ENCODE results near the gene XRCC3. TPM values are rescaled to one million over a fixed set of nuclear protein-coding genes. Genes with fewer than 3 reads are reported as not detected.

Gene XRCC3
- polyA plus RNA-seq, 3 donors, result 0.66 to 8.1 (median 2.0) TPM

- H3K9ac ChIP-seq (ENCODE audit: insufficient read depth, low read length, poor library complexity, severe bottlenecking), result no peak overlapping the region
- H3K9me3 ChIP-seq (replicated peaks in 1 of 2; ENCODE audit: control insufficient read depth in 1 of 2, insufficient read depth in 1 of 2, low read length in 2 of 2), result no peaks in the 10 kb centered on the region
- WGBS (ENCODE audit: insufficient coverage), result 92% methylated on average over 32 of the region's 34 CpGs
- H2AFZ ChIP-seq (ENCODE audit: insufficient read depth, low read depth, low read length, poor library complexity, severe bottlenecking), result no peak overlapping the region
- H3K4me2 ChIP-seq (replicated peaks; ENCODE audit: extremely low read depth, low read length, poor library complexity, severe bottlenecking), result no peak overlapping the region
- Mint-ChIP-seq H3K27ac (no peak overlapping the region), H3K36me3 (peaks cover 7 to 11% of the 10 kb centered on the region in 2 donors), H3K4me1 (peaks cover 7% of the 10 kb centered on the region), H3K9me3 (no peaks in the 10 kb centered on the region), H3K27me3 (ENCODE audit: low read depth in 3 of 3) (peaks cover 3 to 4% (median 4%) of the 10 kb centered on the region in 3 donors), H3K4me3 (no peak overlapping the region)
- no peak overlapping the region for H3K27ac ChIP-seq (ENCODE audit: low read depth in 1 of 2, low read length in 2 of 2)
- TF ChIP-seq, protein P1, sequence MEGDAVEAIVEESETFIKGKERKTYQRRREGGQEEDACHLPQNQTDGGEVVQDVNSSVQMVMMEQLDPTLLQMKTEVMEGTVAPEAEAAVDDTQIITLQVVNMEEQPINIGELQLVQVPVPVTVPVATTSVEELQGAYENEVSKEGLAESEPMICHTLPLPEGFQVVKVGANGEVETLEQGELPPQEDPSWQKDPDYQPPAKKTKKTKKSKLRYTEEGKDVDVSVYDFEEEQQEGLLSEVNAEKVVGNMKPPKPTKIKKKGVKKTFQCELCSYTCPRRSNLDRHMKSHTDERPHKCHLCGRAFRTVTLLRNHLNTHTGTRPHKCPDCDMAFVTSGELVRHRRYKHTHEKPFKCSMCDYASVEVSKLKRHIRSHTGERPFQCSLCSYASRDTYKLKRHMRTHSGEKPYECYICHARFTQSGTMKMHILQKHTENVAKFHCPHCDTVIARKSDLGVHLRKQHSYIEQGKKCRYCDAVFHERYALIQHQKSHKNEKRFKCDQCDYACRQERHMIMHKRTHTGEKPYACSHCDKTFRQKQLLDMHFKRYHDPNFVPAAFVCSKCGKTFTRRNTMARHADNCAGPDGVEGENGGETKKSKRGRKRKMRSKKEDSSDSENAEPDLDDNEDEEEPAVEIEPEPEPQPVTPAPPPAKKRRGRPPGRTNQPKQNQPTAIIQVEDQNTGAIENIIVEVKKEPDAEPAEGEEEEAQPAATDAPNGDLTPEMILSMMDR (IDR thresholded peaks at IDR 0.05), result no peak
- no peak overlapping the region for H3K4me3 ChIP-seq (replicated peaks in 1 of 3; ENCODE audit: low read depth in 2 of 3, low read length in 3 of 3)
- intact Hi-C loops (cut with micrococcal nuclease), result no loop called here
- H3K4me1 ChIP-seq (ENCODE audit: control insufficient read depth in 1 of 2, insufficient read depth in 2 of 2, low read length in 2 of 2), result no peaks in the 10 kb centered on the region
- H3K36me3 ChIP-seq (replicated peaks in 1 of 2; ENCODE audit: control insufficient read depth in 1 of 2, insufficient read depth in 2 of 2, low read length in 2 of 2), result peaks cover 1 to 6% of the 10 kb centered on the region in 2 donors
- DNase-seq, result no peak
- H3K27me3 ChIP-seq (ENCODE audit: control insufficient read depth in 2 of 2, insufficient read depth in 2 of 2, low read length in 2 of 2), result no peaks in the 10 kb centered on the region
- H4K20me1 ChIP-seq (ENCODE audit: insufficient read depth, low read length), result no peaks in the 10 kb centered on the region
- H3K79me2 ChIP-seq (ENCODE audit: insufficient read depth, low read length), result no peaks in the 10 kb centered on the region
Observed at GRCh38 chr14:103738701-103739451, 23.6 kb upstream of the XRCC3 start.

- Mint-ChIP-seq H3K9me3 (no peaks in the 10 kb centered on the region), H3K4me3 (no peak overlapping the region), H3K36me3 (peaks cover 13 to 18% of the 10 kb centered on the region in 2 donors), H3K4me1 (peaks cover 7% of the 10 kb centered on the region), H3K27ac (peak overlapping the region in 1 of 7 donors; percentile 0), H3K27me3 (ENCODE audit: low read depth in 3 of 3) (peaks cover 3 to 4% (median 4%) of the 10 kb centered on the region in 3 donors)
- TF ChIP-seq, protein P1 (IDR thresholded peaks at IDR 0.05), result no peak
- no peak overlapping the region for H3K4me3 ChIP-seq (replicated peaks in 1 of 3; ENCODE audit: low read depth in 2 of 3, low read length in 3 of 3)
- no peak for DNase-seq
- no peak overlapping the region for H3K9ac ChIP-seq (ENCODE audit: insufficient read depth, low read length, poor library complexity, severe bottlenecking)
- no peaks in the 10 kb centered on the region for H3K79me2 ChIP-seq (ENCODE audit: insufficient read depth, low read length)
- H3K36me3 ChIP-seq (replicated peaks in 1 of 2; ENCODE audit: control insufficient read depth in 1 of 2, insufficient read depth in 2 of 2, low read length in 2 of 2), result peaks cover 8 to 13% of the 10 kb centered on the region in 2 donors
- H2AFZ ChIP-seq (ENCODE audit: insufficient read depth, low read depth, low read length, poor library complexity, severe bottlenecking), result no peak overlapping the region
- WGBS (ENCODE audit: insufficient coverage), result 100% methylated on average over 3 of the region's 10 CpGs
- intact Hi-C loops (cut with micrococcal nuclease), result no loop called here
- no peaks in the 10 kb centered on the region for H3K9me3 ChIP-seq (replicated peaks in 1 of 2; ENCODE audit: control insufficient read depth in 1 of 2, insufficient read depth in 1 of 2, low read length in 2 of 2)
- H3K4me2 ChIP-seq (replicated peaks; ENCODE audit: extremely low read depth, low read length, poor library complexity, severe bottlenecking), result no peak overlapping the region
- no peaks in the 10 kb centered on the region for H4K20me1 ChIP-seq (ENCODE audit: insufficient read depth, low read length)
- H3K4me1 ChIP-seq (ENCODE audit: control insufficient read depth in 1 of 2, insufficient read depth in 2 of 2, low read length in 2 of 2), result no peaks in the 10 kb centered on the region
- H3K27ac ChIP-seq (ENCODE audit: low read depth in 1 of 2, low read length in 2 of 2), result no peak overlapping the region
- no peaks in the 10 kb centered on the region for H3K27me3 ChIP-seq (ENCODE audit: control insufficient read depth in 2 of 2, insufficient read depth in 2 of 2, low read length in 2 of 2)
Observed at GRCh38 chr14:103738166-103738565, 22.9 kb upstream of the XRCC3 start.
